A549 (cell line): ENCODE results near the gene FBH1. TPM values are rescaled to one million over a fixed set of nuclear protein-coding genes. Genes with fewer than 3 reads are reported as not detected.

ENCODE experiments used
- ATAC-seq, 2 experiments: fragments of 200-7000 bp in 1 of 2; fragments of >200 bp in 1 of 2; cut with Nextera tagmentation in 1 of 2; cut with Tn5 transposase in 1 of 2; 3 replicates each; pipeline versions ENCODE4 v1.8.0 to v1.9.1; 2018 to 2020; ENCODE audit warnings: mild to moderate bottlenecking in 1 of 2, moderate library complexity in 1 of 2
- CTCF ChIA-PET: fragments of 300-600 bp; sonication (Branson Sonifier 250); formaldehyde crosslinking; extraction: SDS; loops from one replicate; lab custom pipeline; 2021; ENCODE audit warnings: antibody characterized with exemption, inconsistent platforms; lab: Yijun Ruan, JAX
- POLR2A ChIA-PET: fragments of 350-600 bp; formaldehyde crosslinking; extraction: SDS; loops from one replicate; lab custom pipeline; 2021; ENCODE audit warnings: antibody characterized with exemption, inconsistent platforms; lab: Yijun Ruan, JAX
- DNase-seq, 2 experiments: peaks; one replicate each; pipeline versions ENCODE4 v3.0.0 to v3.0.0-alpha.2; 2011 to 2016; ENCODE audit warnings: low read depth in 1 of 2, low spot score in 1 of 2
- FAIRE-seq: peaks from 2 replicates; lab custom pipeline; 2011; peaks lifted over from hg19 to GRCh38; lab: Jason Lieb, UNC
- H3K27ac ChIP-seq, 2 experiments: fragments of >200 bp; sonication (Bioruptor Twin); formaldehyde crosslinking; 3 replicates each; pipeline ENCODE4 v1.5.1; 2016 to 2017
- H3K4me1 ChIP-seq: fragments of >200 bp; sonication (Bioruptor Twin); formaldehyde crosslinking; 3 replicates; pipeline ENCODE4 v1.6.1; 2016
- H3K4me2 ChIP-seq: fragments of >200 bp; sonication (Bioruptor Twin); formaldehyde crosslinking; 3 replicates; pipeline ENCODE4 v1.6.1; 2016
- H3K4me3 ChIP-seq: fragments of >200 bp; sonication (Bioruptor Twin); formaldehyde crosslinking; 3 replicates; pipeline ENCODE4 v1.5.1; 2016
- H3K9me3 ChIP-seq: fragments of >200 bp; sonication (Bioruptor Twin); formaldehyde crosslinking; 3 replicates; pipeline ENCODE4 v1.6.1; 2016
- ATOH8 ChIP-seq: fragments of 250-450 bp; sonication (Bioruptor Pico); IDR thresholded peaks from 2 replicates; pipeline ENCODE4 v1.5.0; 2020; ENCODE audit warnings: low read depth, mild to moderate bottlenecking, moderate library complexity
- BCL3 ChIP-seq: fragments of >200 bp; sonication (Bioruptor Twin); formaldehyde crosslinking; IDR thresholded peaks from 3 replicates; pipeline ENCODE4 v1.6.1; 2016
- CHD4 ChIP-seq: fragments of 200-600 bp; sonication (generic); IDR thresholded peaks from 2 replicates; pipeline ENCODE4 v1.6.1; 2016; ENCODE audit warnings: antibody characterized with exemption, mild to moderate bottlenecking, borderline replicate concordance
- EHF ChIP-seq: fragments of 250-450 bp; sonication (Bioruptor Pico); IDR thresholded peaks from 2 replicates; pipeline ENCODE4 v1.5.0; 2020; ENCODE audit warnings: mild to moderate bottlenecking
- EHMT2 ChIP-seq: fragments of 200-600 bp; sonication (generic); IDR thresholded peaks from 2 replicates; pipeline ENCODE4 v1.6.1; 2016; ENCODE audit warnings: antibody characterized with exemption, low read depth, mild to moderate bottlenecking, moderate library complexity
- EP300 ChIP-seq, 2 experiments: fragments of >200 bp; sonication (Bioruptor Twin); formaldehyde crosslinking; IDR thresholded peaks; 2 replicates in 1 of 2; 3 replicates in 1 of 2; pipeline ENCODE4 v1.6.1; 2016 to 2017
- FOXS1 ChIP-seq: fragments of 250-450 bp; sonication (Bioruptor Pico); IDR thresholded peaks from 2 replicates; pipeline ENCODE4 v1.5.0; 2020; ENCODE audit warnings: mild to moderate bottlenecking, moderate library complexity
- GATA3 ChIP-seq: IDR thresholded peaks from 2 replicates; pipeline ENCODE4 v1.6.1; 2012; ENCODE audit warnings: borderline replicate concordance
- HMGXB4 ChIP-seq: fragments of 250-450 bp; sonication (Bioruptor Pico); IDR thresholded peaks from 2 replicates; pipeline ENCODE4 v1.5.0; 2021; ENCODE audit warnings: mild to moderate bottlenecking, moderate library complexity, borderline replicate concordance
- HOXA7 ChIP-seq: fragments of 250-450 bp; sonication (Bioruptor Pico); IDR thresholded peaks from 2 replicates; pipeline ENCODE4 v1.5.0; 2020; ENCODE audit warnings: mild to moderate bottlenecking, moderate library complexity
- HOXB5 ChIP-seq: fragments of 250-450 bp; sonication (Bioruptor Pico); IDR thresholded peaks from 2 replicates; pipeline ENCODE4 v1.5.0; 2020; ENCODE audit warnings: mild to moderate bottlenecking, moderate library complexity
- JUNB ChIP-seq: fragments of >200 bp; sonication (Bioruptor Twin); formaldehyde crosslinking; IDR thresholded peaks from 2 replicates; pipeline ENCODE4 v1.6.1; 2016
- KDM5A ChIP-seq: fragments of 200-600 bp; sonication (generic); IDR thresholded peaks from 2 replicates; pipeline ENCODE4 v1.6.1; 2016; ENCODE audit warnings: antibody characterized with exemption, mild to moderate bottlenecking
- MAFK ChIP-seq: fragments of 450-650 bp; IDR thresholded peaks from 2 replicates; pipeline ENCODE4 v1.6.1; 2014; ENCODE audit not compliant: partially characterized antibody
- MAX ChIP-seq: IDR thresholded peaks from 2 replicates; pipeline ENCODE4 v1.6.1; 2012
- MYC ChIP-seq: IDR thresholded peaks from 2 replicates; pipeline ENCODE4 v1.6.1; 2012; ENCODE audit warnings: mild to moderate bottlenecking, inconsistent platforms, low read length, improper control_type of control experiment, borderline replicate concordance
- NFE2L2 ChIP-seq: fragments of 150-350 bp; conservative IDR thresholded peaks from 2 replicates; pipeline ENCODE4 v1.6.1; 2014; ENCODE audit warnings: low read length
- NPAS2 ChIP-seq: fragments of 250-450 bp; sonication (Bioruptor Pico); IDR thresholded peaks from 2 replicates; pipeline ENCODE4 v1.8.0; 2022; ENCODE audit warnings: mild to moderate bottlenecking, moderate library complexity, borderline replicate concordance
- NR3C1 ChIP-seq: fragments of >200 bp; sonication (Bioruptor Twin); formaldehyde crosslinking; IDR thresholded peaks from 3 replicates; pipeline ENCODE4 v1.6.1; 2017
- PBX3 ChIP-seq: IDR thresholded peaks from 2 replicates; pipeline ENCODE4 v1.6.1; 2012
- PHF8 ChIP-seq: fragments of 200-600 bp; sonication (generic); IDR thresholded peaks from 2 replicates; pipeline ENCODE4 v1.6.1; 2016; ENCODE audit warnings: low read depth, mild to moderate bottlenecking, antibody characterized with exemption, moderate library complexity, borderline replicate concordance
- POLR2AphosphoS2 ChIP-seq: conservative IDR thresholded peaks from 2 replicates; pipeline ENCODE4 v1.6.1; 2012; ENCODE audit warnings: low read length, improper control_type of control experiment, inconsistent platforms
- RARB ChIP-seq: fragments of 250-450 bp; sonication (Bioruptor Pico); IDR thresholded peaks from 2 replicates; pipeline ENCODE4 v1.8.0; 2021; ENCODE audit warnings: mild to moderate bottlenecking, moderate library complexity
- REST ChIP-seq: fragments of 200-600 bp; sonication (generic); IDR thresholded peaks from 2 replicates; pipeline ENCODE4 v1.6.1; 2016; ENCODE audit warnings: antibody characterized with exemption, mild to moderate bottlenecking, moderate library complexity
- RFX5 ChIP-seq: fragments of 450-650 bp; IDR thresholded peaks from 2 replicates; pipeline ENCODE4 v1.7.1; 2014; ENCODE audit warnings: antibody characterized with exemption, mild to moderate bottlenecking, moderate library complexity
- RNF2 ChIP-seq: fragments of 200-600 bp; sonication (generic); IDR thresholded peaks from 2 replicates; pipeline ENCODE4 v1.6.1; 2016; ENCODE audit warnings: low read depth, mild to moderate bottlenecking, antibody characterized with exemption, moderate library complexity, borderline replicate concordance
- SMC3 ChIP-seq: fragments of >200 bp; sonication (Bioruptor Twin); formaldehyde crosslinking; IDR thresholded peaks from 3 replicates; pipeline ENCODE4 v1.6.1; 2018; ENCODE audit warnings: inconsistent platforms
- SREBF2 ChIP-seq: fragments of 450-650 bp; IDR thresholded peaks from 2 replicates; pipeline ENCODE4 v1.6.1; 2014; ENCODE audit warnings: mild to moderate bottlenecking, moderate library complexity
- TFCP2L1 ChIP-seq: fragments of 250-450 bp; sonication (Bioruptor Pico); IDR thresholded peaks from 2 replicates; pipeline ENCODE4 v1.5.0; 2021; ENCODE audit warnings: mild to moderate bottlenecking
- TP53 ChIP-seq: fragments of 250-450 bp; sonication (Bioruptor Pico); IDR thresholded peaks from 2 replicates; pipeline ENCODE4 v1.5.0; 2021; ENCODE audit warnings: mild to moderate bottlenecking, moderate library complexity
- WGBS: methylation state at CpG from one replicate; pipeline ENCODE4 v1.1.6; 2017; ENCODE audit errors: missing lambda C conversion rate; 5-methylcytosine and 5-hydroxymethylcytosine counted together
- polyA minus RNA-seq: library from RNA; depleted of rRNA, polyadenylated mRNA; stranded (reverse); fragments of >200 nt; gene quantifications from 2 replicates; pipeline ENCODE4 v1.2.3, GENCODE V29; 2011; rRNA and poly(A)+ RNA removed
- polyA plus RNA-seq, 4 experiments: library from polyadenylated mRNA; depleted of rRNA in 3 of 4; stranded (reverse); fragments of >200 nt; fragmentation: RNase III in 1 of 4; extraction: RNeasy Plus Mini Kit Qiagen cat#74134 plus additional on column Dnase treatment in 1 of 4; gene quantifications; 2 replicates in 3 of 4; 3 replicates in 1 of 4; pipeline ENCODE4 v1.2.3, GENCODE V29; 2011 to 2017

The FBH1 gene
- polyA plus RNA-seq (2011; rRNA removed) (56.5 and 69.8 TPM in 2 replicates), polyA plus RNA-seq (2017; fragmentation: RNase III; extraction: RNeasy Plus Mini Kit Qiagen cat#74134 plus additional on column Dnase treatment) (42.1 to 46.0 TPM (median 43.9 TPM) in 3 replicates), polyA minus RNA-seq (114 and 150 TPM in 2 replicates)
- polyA plus RNA-seq (2012; cell fraction: cytosol; rRNA removed), result 44.3 and 51.8 TPM in 2 replicates
- polyA plus RNA-seq (2012; cell fraction: nucleus; rRNA removed), result 70.4 and 72.8 TPM in 2 replicates

- Histone ChIP-seq H3K27ac (peak within 1 kb of the TSS; percentile 89 to 97), H3K4me2 (peak within 1 kb of the TSS; percentile 81), H3K4me3 (peak within 1 kb of the TSS; percentile 81), H3K9me3 (no peaks in the 10 kb centered on the region), H3K4me1 (peaks cover 23% of the 10 kb centered on the region)
- ChIA-PET CTCF (interaction anchor here (0.6 to 1.6 kb wide), 6 partner anchors 8 to 124 kb away, joined by 3 to 5 read pairs (median 3); no protein-coding TSS in a partner anchor), POLR2A (interaction anchor here (0.6 to 1.2 kb wide), 18 partner anchors 8 to 341 kb away, joined by 3 to 15 read pairs (median 3); partner anchors contain the start of genes GDI2 and IL15RA)
- DNase-seq, result peak; percentile 89 to 99
- peak; percentile 88 to 97 for ATAC-seq
- 2% methylated on average over 10 of the region's 109 CpGs for WGBS
- FAIRE-seq, result no peak
- TF ChIP-seq NR3C1, result no peak
- no peak for TF ChIP-seq JUNB
- TF ChIP-seq KDM5A, result no peak
- no peak for TF ChIP-seq EHF (CRISPR knock-in tag)
- no peak; the same call in 1 of the 2 replicates for TF ChIP-seq RNF2
- no peak for TF ChIP-seq RFX5
- TF ChIP-seq TP53 (CRISPR knock-in tag), result no peak
- TF ChIP-seq ATOH8 (CRISPR knock-in tag), result 0 out of 2 replicates have a peak, but pooled peaks have one; percentile 26
- TF ChIP-seq CHD4, result no peak
- TF ChIP-seq RARB (CRISPR knock-in tag), result no peak
- TF ChIP-seq HMGXB4, result no peak
- peak; percentile 92 for TF ChIP-seq MAX
- no peak for TF ChIP-seq NPAS2 (CRISPR knock-in tag)
- TF ChIP-seq BCL3, result peak; percentile 55; the same call in 2 of the 3 replicates
- TF ChIP-seq HOXB5, result 0 out of 2 replicates have a peak, but pooled peaks have one; percentile 28
- TF ChIP-seq SREBF2, result no peak
- TF ChIP-seq NFE2L2, result no peak
- peak; percentile 58; the same call in 1 of the 2 replicates for TF ChIP-seq MYC
- TF ChIP-seq FOXS1 (CRISPR knock-in tag), result no peak
- no peak for TF ChIP-seq SMC3
- TF ChIP-seq PHF8, result peak; percentile 94
- no peak for TF ChIP-seq EP300 (IDR thresholded peaks at IDR 0.05)
- no peak for TF ChIP-seq HOXA7
- peak; percentile 100 for TF ChIP-seq PBX3
- TF ChIP-seq GATA3, result 0 out of 2 replicates have a peak, but pooled peaks have one; percentile 27
- TF ChIP-seq TFCP2L1 (CRISPR knock-in tag), result 0 out of 2 replicates have a peak, but pooled peaks have one; percentile 61
- no peak for TF ChIP-seq EHMT2
- TF ChIP-seq POLR2AphosphoS2, result no peak
- no peak for TF ChIP-seq MAFK
- TF ChIP-seq REST, result no peak
Observed at GRCh38 chr10:5889624-5890451, at the start of gene FBH1, which contains the start of gene ANKRD16. Gene FBH1 (plus strand): TSS chr10:5890243. CDS start chr10:5890346, 103 bp downstream. Gene ANKRD16 (minus strand): TSS chr10:5889893. CDS start chr10:5889354, 539 bp downstream.
